Skeletal muscle satellite cell (primary cell): Measurements from ENCODE around the gene SMIM11.

Source experiments
- H3K27me3 ChIP-seq: 2 replicates; pipeline ENCODE4 v1.7.0; 2013; ENCODE audit warnings: low read length; ENCODE audit not compliant: control insufficient read depth, insufficient read depth
- H3K36me3 ChIP-seq: 2 replicates; pipeline ENCODE4 v1.7.0; 2013; ENCODE audit warnings: mild to moderate bottlenecking, control low read depth, low read length; ENCODE audit not compliant: insufficient read depth
- H3K4me1 ChIP-seq: 2 replicates; pipeline ENCODE4 v1.7.0; 2013; ENCODE audit warnings: low read length; ENCODE audit not compliant: control insufficient read depth, insufficient read depth
- H3K4me2 ChIP-seq: 2 replicates; pipeline ENCODE4 v1.7.0; 2013; ENCODE audit warnings: mild to moderate bottlenecking, low read length
- H3K4me3 ChIP-seq: 2 replicates; pipeline ENCODE4 v1.7.0; 2013; ENCODE audit warnings: low read length
- H3K9ac ChIP-seq: 2 replicates; pipeline ENCODE4 v1.7.0; 2013; ENCODE audit warnings: mild to moderate bottlenecking, low read depth, low read length, moderate library complexity
- H3K9me3 ChIP-seq: replicated peaks from 2 replicates; pipeline ENCODE4 v1.7.0; 2013; ENCODE audit warnings: mild to moderate bottlenecking, control low read depth, low read length

Gene SMIM11

GRCh38 chr21:34342476-34342875 is 32.8 kb upstream of the SMIM11 start:
- Histone ChIP-seq H3K9me3 (no peaks in the 10 kb centered on the region), H3K36me3 (no peaks in the 10 kb centered on the region), H3K27me3 (peaks cover 82% of the 10 kb centered on the region), H3K4me2 (no peak overlapping the region), H3K9ac (no peak overlapping the region), H3K4me3 (no peak overlapping the region), H3K4me1 (no peaks in the 10 kb centered on the region)

GRCh38 chr21:34343347-34343746 is 32.0 kb upstream of the SMIM11 start:
- Histone ChIP-seq H3K9ac (no peak overlapping the region), H3K4me3 (no peak overlapping the region), H3K36me3 (no peaks in the 10 kb centered on the region), H3K27me3 (peaks cover 82% of the 10 kb centered on the region), H3K4me1 (no peaks in the 10 kb centered on the region), H3K9me3 (no peaks in the 10 kb centered on the region), H3K4me2 (no peak overlapping the region)

- no peaks in the 10 kb centered on the region for H3K4me1 ChIP-seq
Measured at GRCh38 chr21:34343838-34344381, 31.4 kb upstream of the SMIM11 start.

GRCh38 chr21:34344584-34344983 is 30.7 kb upstream of the SMIM11 start:
- Histone ChIP-seq H3K27me3 (peaks cover 80% of the 10 kb centered on the region), H3K9ac (no peak overlapping the region), H3K4me2 (no peak overlapping the region), H3K9me3 (no peaks in the 10 kb centered on the region), H3K36me3 (no peaks in the 10 kb centered on the region), H3K4me3 (no peak overlapping the region), H3K4me1 (no peaks in the 10 kb centered on the region)

More at GRCh38 chr21:34343838-34344381, 31.4 kb upstream of the SMIM11 start:
- Histone ChIP-seq H3K9me3 (no peaks in the 10 kb centered on the region), H3K4me3 (no peak overlapping the region), H3K9ac (no peak overlapping the region), H3K36me3 (no peaks in the 10 kb centered on the region), H3K27me3 (peaks cover 80% of the 10 kb centered on the region), H3K4me2 (no peak overlapping the region)

- no peak overlapping the region for H3K9ac ChIP-seq
- no peaks in the 10 kb centered on the region for H3K4me1 ChIP-seq
- H3K36me3 ChIP-seq = no peaks in the 10 kb centered on the region
- H3K9me3 ChIP-seq = no peaks in the 10 kb centered on the region
- no peak overlapping the region for H3K4me3 ChIP-seq
- no peak overlapping the region for H3K4me2 ChIP-seq
- H3K27me3 ChIP-seq = peaks cover 80% of the 10 kb centered on the region
Measured at GRCh38 chr21:34345091-34345871, 30.0 kb upstream of the SMIM11 start.

GRCh38 chr21:34345892-34346291 is 29.4 kb upstream of the SMIM11 start:
- H3K4me1 ChIP-seq = no peaks in the 10 kb centered on the region
- H3K36me3 ChIP-seq = no peaks in the 10 kb centered on the region
- no peak overlapping the region for H3K9ac ChIP-seq
- peaks cover 83% of the 10 kb centered on the region for H3K27me3 ChIP-seq
- H3K4me2 ChIP-seq = no peak overlapping the region
- no peaks in the 10 kb centered on the region for H3K9me3 ChIP-seq
- H3K4me3 ChIP-seq = no peak overlapping the region

GRCh38 chr21:34348890-34349519 is 26.3 kb upstream of the SMIM11 start:
- Histone ChIP-seq H3K4me3 (no peak overlapping the region), H3K9me3 (no peaks in the 10 kb centered on the region), H3K4me2 (no peak overlapping the region), H3K9ac (no peak overlapping the region), H3K27me3 (peaks cover 64% of the 10 kb centered on the region), H3K36me3 (no peaks in the 10 kb centered on the region), H3K4me1 (no peaks in the 10 kb centered on the region)

GRCh38 chr21:34351786-34352241 is 23.5 kb upstream of the SMIM11 start:
- no peak overlapping the region for H3K4me2 ChIP-seq
- no peaks in the 10 kb centered on the region for H3K9me3 ChIP-seq

GRCh38 chr21:34352556-34352955 is 22.8 kb upstream of the SMIM11 start:
- Histone ChIP-seq H3K4me1 (no peaks in the 10 kb centered on the region), H3K9ac (no peak overlapping the region), H3K27me3 (peaks cover 59% of the 10 kb centered on the region), H3K9me3 (no peaks in the 10 kb centered on the region), H3K4me2 (no peak overlapping the region), H3K4me3 (no peak overlapping the region), H3K36me3 (no peaks in the 10 kb centered on the region)

More at GRCh38 chr21:34351786-34352241, 23.5 kb upstream of the SMIM11 start:
- no peak overlapping the region for H3K4me3 ChIP-seq
- H3K36me3 ChIP-seq = no peaks in the 10 kb centered on the region
- no peak overlapping the region for H3K9ac ChIP-seq
- H3K27me3 ChIP-seq = peaks cover 59% of the 10 kb centered on the region
- H3K4me1 ChIP-seq = no peaks in the 10 kb centered on the region

- H3K27me3 ChIP-seq = peaks cover 62% of the 10 kb centered on the region
- no peaks in the 10 kb centered on the region for H3K4me1 ChIP-seq
- no peak overlapping the region for H3K4me2 ChIP-seq
- no peaks in the 10 kb centered on the region for H3K36me3 ChIP-seq
- no peak overlapping the region for H3K4me3 ChIP-seq
- no peaks in the 10 kb centered on the region for H3K9me3 ChIP-seq
- no peak overlapping the region for H3K9ac ChIP-seq
Measured at GRCh38 chr21:34353182-34353581, 22.1 kb upstream of the SMIM11 start.

GRCh38 chr21:34354836-34355235 is 20.5 kb upstream of the SMIM11 start:
- H3K4me2 ChIP-seq = no peak overlapping the region

More at GRCh38 chr21:34354836-34355235, 20.5 kb upstream of the SMIM11 start:
- H3K4me1 ChIP-seq = no peaks in the 10 kb centered on the region
- no peak overlapping the region for H3K9ac ChIP-seq
- H3K36me3 ChIP-seq = no peaks in the 10 kb centered on the region
- H3K4me3 ChIP-seq = no peak overlapping the region
- H3K9me3 ChIP-seq = no peaks in the 10 kb centered on the region
- H3K27me3 ChIP-seq = peaks cover 69% of the 10 kb centered on the region
